ENCODE measurements around the gene GRB10.

GRCh38 chr7:50560865-50561351 lies 221.8 kb downstream of the GRB10 start:
- TF ChIP-seq, protein P1, sequence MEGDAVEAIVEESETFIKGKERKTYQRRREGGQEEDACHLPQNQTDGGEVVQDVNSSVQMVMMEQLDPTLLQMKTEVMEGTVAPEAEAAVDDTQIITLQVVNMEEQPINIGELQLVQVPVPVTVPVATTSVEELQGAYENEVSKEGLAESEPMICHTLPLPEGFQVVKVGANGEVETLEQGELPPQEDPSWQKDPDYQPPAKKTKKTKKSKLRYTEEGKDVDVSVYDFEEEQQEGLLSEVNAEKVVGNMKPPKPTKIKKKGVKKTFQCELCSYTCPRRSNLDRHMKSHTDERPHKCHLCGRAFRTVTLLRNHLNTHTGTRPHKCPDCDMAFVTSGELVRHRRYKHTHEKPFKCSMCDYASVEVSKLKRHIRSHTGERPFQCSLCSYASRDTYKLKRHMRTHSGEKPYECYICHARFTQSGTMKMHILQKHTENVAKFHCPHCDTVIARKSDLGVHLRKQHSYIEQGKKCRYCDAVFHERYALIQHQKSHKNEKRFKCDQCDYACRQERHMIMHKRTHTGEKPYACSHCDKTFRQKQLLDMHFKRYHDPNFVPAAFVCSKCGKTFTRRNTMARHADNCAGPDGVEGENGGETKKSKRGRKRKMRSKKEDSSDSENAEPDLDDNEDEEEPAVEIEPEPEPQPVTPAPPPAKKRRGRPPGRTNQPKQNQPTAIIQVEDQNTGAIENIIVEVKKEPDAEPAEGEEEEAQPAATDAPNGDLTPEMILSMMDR (IDR thresholded peaks at IDR 0.05): no peak
- TF ChIP-seq EZH2 (IDR thresholded peaks at IDR 0.05) (no peak), EZH2phosphoT487 (IDR thresholded peaks at IDR 0.05) (no peak)

Data from neural progenitor cell (in vitro differentiated cells).